Measurements from ENCODE around the gene ASS1.

ASS1 gene

DNA sequence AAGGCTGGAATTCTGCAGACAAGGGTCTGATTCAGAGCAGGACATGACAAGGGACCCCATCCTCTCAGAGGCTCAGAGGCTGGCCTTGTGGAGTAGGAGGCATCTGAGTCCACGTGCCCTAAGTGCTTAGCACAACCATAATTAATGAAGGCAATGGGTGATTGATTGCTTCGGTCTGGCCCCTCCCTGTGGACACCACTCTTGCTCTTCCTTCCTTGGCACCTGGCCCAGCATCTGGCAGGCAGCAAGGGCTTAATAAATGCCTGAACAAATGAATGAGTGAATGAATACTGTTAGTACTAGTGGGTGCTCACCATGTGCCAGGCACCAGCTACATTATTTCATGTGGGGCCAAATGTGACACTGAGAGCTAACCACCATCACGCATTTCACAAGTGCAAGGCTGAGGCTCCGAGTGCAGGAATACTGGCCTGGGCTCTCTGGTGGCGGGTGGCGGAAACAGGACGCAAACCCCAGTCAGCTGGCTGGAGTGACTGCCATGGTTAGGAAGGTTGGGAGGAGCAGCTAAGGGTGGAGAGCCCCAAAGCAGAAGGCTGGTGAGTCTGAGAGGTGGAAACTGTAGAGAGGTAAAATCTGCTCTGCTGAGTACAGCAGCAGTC lies 53.6 kb downstream of the ASS1 start:
- peak; percentile 19 for DNase-seq (ENCODE audit: low spot score)

DNA sequence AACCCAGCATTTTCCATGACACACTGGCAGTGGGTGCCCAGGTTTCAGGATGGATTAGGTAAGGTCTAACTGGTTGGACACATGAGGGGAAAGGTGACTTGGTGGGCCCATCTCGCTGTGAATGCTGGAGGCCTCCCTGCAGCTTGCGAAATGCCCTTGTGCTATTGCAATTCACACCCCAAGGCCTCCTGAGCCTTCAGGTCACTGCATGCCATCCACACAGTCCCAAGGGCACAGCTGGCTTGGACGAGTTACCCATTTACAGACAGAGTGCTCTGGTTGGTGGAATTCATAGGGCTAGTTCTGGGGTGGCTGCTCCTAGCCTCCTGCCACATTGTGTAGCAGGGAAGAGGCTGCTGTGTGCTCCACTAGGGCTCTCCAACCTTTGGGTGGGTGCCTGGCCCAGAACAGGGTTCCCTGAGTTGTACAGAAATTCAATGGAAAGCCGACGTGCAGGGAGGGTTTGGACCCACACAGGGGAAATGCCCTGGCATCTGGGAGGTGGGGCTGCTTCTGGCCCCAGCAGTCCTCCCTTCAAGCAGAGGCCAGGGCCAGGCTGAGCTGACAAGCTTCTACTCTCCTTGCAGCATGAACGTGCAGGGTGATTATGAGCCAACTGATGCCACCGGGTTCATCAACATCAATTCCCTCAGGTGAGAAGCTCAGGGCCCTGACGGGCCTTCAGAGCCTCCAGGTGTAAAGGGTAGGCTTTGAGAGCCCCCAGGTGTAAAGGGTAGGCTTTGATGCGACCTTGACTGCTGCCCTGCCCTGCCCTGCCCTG lies 54.3 kb downstream of the ASS1 start:
- no peak for DNase-seq (ENCODE audit: low spot score)

- DNase-seq (ENCODE audit: low spot score): no peak
Observed at GRCh38 chr9:130499804-130500263, 55.1 kb downstream of the ASS1 start.

- no peak for DNase-seq (ENCODE audit: low spot score)
Observed at GRCh38 chr9:130500340-130501180, 55.8 kb downstream of the ASS1 start.

- DNase-seq (ENCODE audit: low spot score): no peak
Observed at GRCh38 chr9:130501639-130502038, 56.9 kb downstream of the ASS1 start.

- DNase-seq (ENCODE audit: low spot score): no peak
Observed at GRCh38 chr9:130508218-130508617, 63.5 kb downstream of the ASS1 start.

DNA sequence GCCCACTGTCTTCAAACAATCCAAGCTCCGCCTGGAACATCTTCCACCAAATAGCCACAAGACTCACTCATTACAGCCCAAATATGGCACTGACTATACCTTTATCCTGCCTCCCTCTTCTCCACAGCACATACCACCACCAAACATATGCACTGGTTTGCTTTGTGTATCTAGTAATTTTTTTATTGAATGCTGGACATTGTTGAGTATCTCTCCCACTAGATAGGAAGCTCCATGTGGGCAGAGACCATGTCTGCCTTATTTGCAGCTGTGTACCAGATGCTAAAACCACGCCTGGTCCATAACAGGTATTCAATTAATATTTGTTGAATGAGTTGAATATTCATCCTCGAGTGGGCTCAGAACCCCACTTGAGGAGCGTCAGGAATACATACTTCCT lies 67.4 kb downstream of the ASS1 start:
- DNase-seq (ENCODE audit: low spot score): no peak

DNA sequence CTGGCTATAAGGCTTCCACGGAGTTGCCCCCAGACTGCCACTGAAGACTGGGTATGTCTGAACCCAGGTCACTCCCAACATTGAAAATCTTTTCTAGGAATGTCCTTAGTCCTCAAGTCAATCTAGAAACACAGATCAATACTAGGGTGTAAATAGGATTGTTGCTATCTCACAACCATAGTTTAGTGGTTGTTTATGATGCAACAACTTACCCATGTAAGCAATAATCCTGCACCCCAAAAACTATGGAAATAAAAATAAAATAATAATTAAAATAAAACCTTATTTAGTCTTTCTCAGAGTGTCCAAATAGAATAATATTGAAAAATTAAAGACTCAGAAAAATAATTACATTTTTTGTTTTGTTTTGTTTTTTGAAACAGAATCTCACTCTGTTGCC lies 68.3 kb downstream of the ASS1 start:
- no peak for DNase-seq (ENCODE audit: low spot score)

DNA sequence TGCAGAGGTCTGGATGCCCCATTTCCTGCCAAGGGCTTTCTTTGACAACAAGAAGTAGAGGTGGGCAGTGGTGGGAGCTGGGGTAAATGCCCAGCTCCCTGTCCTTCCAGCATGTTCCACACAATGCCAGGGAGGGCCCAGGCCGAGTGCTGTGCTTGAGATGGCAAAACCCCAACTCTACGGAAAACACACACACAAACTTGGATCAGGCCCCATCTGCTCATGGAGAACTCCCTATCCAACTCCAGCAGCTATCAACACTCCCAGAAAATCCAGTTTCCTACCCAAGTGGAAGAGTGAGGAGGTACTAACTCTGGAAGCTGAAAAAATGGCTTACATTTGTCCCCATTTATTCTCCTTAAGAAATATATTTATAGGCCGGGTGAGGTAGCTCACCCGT lies 73.5 kb downstream of the ASS1 start:
- DNase-seq (ENCODE audit: low spot score): no peak

DNA sequence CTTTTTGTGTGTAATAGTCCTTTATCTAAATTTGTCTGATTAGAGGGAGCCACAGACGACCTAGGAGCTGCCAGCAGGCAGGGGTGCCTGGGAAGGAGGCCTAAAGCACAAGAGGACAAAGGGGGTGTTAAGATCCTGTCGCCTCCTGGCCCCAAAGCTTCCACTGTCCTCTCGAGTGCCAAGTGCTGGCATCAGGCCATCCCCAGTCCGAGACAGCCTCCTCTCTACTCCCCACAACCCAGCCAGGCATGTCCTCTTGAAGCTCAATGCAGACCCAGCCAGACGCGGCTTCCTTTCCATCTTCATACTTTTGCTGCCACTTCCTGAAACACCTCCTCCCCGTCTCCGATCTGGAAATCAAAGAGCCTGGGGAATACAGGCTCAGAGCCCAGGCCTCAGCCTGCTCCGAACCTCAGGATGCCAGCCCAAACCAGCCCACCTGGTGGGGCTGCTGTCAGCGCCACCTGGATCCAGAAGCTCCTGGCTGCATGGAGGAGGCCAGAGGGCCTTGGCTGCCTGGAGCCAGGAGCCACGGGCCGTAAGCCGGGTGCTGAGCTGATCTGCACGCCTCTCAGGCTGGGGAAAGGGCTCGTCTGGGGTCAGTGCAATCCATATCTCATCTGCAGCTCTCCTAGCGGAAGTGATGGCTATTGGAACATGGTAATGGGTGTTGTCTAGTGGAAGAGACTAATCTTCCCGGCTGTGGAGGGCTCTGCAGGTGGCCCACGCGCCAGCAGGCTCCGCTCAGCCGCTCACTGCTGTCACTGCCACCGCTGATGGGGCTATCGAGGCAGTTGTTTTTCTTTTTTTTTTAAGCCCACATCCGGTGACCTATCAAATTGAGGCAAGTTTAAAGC lies 74.4 kb downstream of the ASS1 start:
- no peak for DNase-seq (ENCODE audit: low spot score)

DNA sequence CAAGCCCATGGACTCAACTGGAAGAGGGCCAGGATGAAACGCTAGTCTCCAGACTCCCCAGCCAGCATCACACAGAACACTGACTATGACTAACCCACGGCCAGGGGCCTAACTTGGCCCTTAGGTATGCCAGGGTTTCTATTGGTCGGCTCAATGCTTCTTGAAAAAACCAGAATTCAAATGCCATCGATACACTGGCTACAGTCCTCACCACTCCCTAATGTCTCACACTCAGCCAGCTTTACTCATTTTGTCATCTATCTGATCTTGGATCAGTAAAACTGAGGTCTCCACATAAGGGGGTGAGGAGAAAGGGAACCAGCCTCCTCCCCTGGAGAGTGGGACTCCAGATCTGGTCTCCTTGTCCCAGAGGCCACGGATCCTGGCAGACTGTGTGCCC lies 75.2 kb downstream of the ASS1 start:
- DNase-seq (ENCODE audit: low spot score): no peak

GRCh38 chr9:130521715-130522114 lies 77.0 kb downstream of the ASS1 start:
- DNase-seq (ENCODE audit: low spot score): no peak

DNA sequence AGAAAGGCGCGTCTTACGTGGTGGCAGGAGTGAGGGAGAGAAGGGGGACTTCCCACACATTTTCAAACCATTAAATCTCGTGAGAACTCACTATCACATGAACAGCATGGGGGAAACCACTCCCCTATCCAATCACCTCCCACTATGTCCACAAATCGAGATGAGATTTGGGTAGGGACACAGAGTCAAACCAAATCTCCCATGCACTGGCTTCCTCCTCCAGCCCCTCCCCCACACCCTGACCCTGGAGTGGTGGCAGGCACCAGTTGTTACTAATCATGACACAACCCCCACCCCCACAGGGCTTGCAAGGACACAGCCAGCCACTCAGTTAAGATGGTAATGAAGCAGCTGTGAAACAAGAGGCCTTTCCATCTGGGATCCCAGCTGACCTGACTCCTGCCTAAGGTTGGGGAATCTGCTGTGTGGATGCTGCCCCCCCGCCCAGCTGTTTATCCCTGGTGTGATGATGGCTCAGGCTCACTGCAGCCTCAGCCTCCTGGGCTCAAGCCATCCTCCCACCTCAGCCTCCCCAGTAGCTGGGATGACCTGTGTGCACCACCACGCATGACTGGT lies 77.6 kb downstream of the ASS1 start:
- DNase-seq (ENCODE audit: low spot score): no peak

DNA sequence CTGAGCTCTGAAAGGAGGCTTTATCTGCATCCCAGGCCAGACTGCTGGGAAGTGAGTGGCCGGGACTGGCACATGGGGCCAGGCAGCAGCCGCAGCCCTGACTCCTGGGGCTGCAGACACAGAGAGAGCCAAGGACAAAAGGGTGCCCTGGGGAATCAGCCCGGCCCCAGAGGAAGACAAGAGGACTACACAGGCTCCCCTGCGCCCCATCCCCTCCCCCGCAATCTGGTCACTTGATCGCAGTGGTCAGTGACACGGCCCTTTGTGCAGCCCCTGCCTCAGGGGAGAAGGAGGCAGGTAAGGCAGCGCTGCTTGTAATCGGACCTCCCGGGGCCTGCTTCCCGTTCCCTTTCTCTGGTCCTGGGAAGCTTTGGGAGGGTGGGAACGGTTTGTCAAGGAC lies 79.2 kb downstream of the ASS1 start:
- DNase-seq (ENCODE audit: low spot score): no peak

- DNase-seq (ENCODE audit: low spot score): no peak
Observed at GRCh38 chr9:130526193-130526853, 81.6 kb downstream of the ASS1 start.

GRCh38 chr9:130526854-130527650 lies 82.3 kb downstream of the ASS1 start:
- DNase-seq (ENCODE audit: low spot score): no peak

- no peak for DNase-seq (ENCODE audit: low spot score)
Observed at GRCh38 chr9:130527651-130528310, 83.0 kb downstream of the ASS1 start.

DNA sequence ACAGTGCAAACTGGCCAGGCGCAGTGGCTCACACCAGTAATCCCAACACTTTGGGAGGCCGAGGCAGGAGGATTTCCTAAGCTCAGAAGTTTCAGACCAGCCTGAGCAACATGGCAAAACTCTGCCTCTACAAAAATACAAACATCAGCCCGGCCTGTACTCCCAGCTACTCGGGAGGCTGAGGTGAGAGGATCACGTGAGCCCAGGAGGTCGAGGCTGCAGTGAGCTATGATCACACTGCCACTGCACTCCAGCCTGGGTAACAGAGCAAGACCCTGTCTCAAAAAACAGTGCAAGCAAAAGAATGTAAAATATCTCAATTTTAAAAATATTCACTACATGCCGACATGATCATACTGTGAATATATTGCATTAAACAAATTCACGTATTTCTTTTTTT lies 83.9 kb downstream of the ASS1 start:
- DNase-seq (ENCODE audit: low spot score): no peak

GRCh38 chr9:130530938-130531337 lies 86.2 kb downstream of the ASS1 start:
- DNase-seq (ENCODE audit: low spot score): no peak

- no peak for DNase-seq (ENCODE audit: low spot score)
Observed at GRCh38 chr9:130531670-130532069, 86.9 kb downstream of the ASS1 start.

Measured in NAMALWA (cell line).